Activated CD4-positive, alpha-beta T cell treated with anti-CD3 and anti-CD28 coated beads, Interleukin-2, Interleukin-4, amounts not matched to agents 100 ng/mL and 50 ng/mL, durations not matched to agents 16 hours and 8 hours (primary cell): ENCODE data around the gene DFFB.

ENCODE experiments used
- DNase-seq: peaks from one replicate; pipeline ENCODE4 v3.0.0-alpha.2; 2020; ENCODE audit warnings: low spot score

DFFB gene

DNA sequence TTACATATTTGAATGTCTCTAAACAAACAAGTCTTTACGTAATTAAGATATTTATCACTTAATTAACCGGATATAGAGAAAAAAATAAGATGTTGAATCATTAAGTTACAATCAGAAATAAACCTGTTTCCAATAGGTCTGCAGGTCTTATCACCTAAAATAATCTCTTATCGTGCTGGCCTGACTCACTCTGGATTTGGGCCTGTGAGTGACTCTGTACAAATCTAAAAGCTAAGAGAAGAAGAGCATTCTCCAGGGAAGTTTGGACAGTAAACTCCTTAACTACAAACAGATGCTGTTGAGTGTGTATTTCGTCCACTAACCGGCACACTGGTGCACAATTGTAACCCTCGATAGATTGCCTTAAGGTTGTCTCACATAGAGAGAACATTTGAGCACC lies 25.6 kb upstream of the DFFB start:
- no peak for DNase-seq

DNA sequence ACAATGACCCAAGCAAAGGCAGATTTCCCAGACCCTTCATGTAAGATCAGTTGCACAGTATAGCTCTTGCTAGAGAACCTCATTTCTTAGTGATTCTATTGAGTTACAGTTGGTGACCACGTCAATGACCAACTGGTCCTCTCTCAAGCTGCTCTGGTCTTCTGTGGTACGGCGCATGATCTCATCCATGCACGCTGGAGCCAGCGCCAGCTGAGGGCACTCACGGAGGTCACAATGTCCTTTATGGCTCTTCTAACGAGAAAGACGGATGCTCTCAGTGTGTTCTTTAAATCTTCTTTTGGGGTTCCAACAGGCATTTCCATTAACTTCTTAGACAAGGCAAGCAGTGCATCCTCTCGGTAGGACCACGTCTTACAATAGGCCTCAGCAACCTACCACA lies 22.6 kb upstream of the DFFB start:
- no peak for DNase-seq

DNA sequence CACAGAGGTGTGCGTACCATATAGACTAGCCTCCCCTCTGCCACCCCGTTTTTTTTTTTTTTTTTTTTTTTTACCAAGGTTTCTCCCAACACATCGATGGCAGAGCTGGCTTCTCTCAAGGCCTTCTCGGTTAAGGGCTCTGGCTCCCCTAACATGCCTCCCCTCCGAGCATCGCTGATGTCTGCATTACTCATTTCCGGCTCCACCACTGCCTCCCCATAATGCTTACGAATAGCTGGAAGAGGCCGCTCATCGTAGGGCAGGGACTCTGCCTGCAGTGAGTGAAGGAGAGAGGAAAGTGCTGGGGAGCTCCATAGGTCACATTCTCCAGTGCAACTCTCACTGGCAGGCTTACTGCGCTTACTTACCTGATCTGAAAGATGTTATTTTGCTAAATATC lies 20.9 kb upstream of the DFFB start:
- DNase-seq, result no peak

DNA sequence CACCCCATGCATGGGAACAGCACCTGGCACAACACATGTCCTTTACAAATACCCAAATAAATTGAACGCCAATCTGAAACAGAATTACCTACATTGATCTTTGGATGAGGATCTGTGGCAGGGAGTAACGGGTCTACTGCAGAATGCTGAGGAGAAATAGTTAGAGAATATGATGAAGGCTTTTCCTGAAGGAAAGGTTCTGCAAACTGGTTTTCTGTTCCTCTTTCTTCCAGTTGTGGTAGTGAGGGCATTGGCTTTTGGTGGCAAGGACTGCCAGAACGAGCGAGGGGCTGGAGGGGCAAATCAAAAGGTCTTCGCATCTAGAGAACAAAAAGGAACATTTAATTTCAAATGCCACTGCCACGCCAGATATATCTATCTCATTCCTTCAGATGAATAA lies 20.1 kb upstream of the DFFB start:
- DNase-seq, result no peak

DNA sequence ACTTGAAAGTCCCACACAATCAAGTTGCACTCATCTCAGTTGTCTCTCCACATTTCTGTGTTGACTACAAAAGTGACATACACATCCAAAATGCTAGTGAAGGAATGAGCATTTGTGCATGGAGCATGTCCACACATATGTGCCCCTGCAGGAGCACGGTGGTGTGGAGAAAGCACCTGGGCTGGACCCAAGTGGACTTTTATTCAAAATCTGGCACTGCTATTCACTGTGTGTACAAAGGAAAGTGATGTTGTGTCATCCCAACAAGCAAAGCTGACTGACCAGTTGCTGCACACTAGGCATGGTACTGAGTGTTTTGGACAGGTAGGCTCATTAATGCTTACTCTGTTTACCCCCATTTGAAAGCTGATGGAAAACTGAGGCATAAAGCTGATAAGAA lies 19.6 kb upstream of the DFFB start:
- DNase-seq, result no peak

DNA sequence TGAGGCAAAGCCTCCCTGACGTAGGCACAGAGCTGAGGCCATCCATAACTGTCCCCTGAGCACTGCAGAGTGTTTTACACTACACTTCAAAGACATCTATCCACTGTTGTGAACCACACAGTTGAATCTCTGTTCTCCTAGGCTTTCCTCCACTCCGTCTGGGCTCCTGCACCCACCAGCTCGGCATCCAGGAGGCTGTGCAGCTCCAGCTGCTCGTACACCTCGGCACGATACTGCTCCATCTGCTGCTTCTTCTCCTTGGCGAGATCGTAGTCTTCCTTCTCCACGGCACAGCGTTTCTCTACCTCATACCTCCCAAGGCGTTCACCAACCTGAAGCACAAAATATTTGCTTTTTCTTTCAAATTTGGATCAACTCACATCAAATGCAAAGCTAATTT lies 18.5 kb upstream of the DFFB start:
- no peak for DNase-seq

DNA sequence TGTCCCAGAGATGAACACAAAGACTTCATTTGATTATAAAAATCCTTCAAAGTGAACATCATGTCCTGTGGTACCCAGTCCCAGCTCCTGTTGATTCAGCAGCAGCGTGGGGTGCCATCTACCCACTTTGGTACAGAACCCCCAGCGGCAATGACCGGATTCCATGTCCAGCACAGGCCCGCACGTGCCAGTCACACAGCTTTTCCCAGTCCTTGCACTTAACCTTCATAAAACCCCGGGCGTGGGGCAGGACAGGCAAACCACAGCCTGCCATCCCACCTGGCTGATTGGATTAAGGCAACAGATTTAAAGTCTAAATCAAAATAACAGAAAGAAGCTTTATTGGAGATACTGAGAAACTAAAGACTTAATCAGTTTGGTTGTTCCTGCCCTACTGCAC lies 15.8 kb upstream of the DFFB start:
- no peak for DNase-seq

DNA sequence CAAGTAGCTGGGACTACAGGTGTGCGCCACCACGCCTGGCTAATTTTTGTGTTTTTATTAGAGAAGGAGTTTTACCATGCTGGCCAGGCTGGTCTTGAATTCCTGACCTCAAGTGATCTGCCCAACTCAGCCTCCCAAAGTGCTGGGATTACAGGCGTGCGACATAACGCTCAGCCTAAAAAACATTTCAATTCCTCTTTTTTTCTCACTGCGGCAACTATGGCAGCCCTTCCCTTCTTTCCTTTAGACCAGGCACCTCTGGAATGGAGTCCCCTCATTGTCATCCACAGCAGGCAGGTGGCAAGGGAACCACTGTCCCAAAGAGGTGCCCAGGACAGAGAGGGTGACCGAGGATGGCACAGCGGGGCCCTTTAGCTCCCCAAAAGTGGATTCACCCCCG lies 14.4 kb upstream of the DFFB start:
- no peak for DNase-seq

DNA sequence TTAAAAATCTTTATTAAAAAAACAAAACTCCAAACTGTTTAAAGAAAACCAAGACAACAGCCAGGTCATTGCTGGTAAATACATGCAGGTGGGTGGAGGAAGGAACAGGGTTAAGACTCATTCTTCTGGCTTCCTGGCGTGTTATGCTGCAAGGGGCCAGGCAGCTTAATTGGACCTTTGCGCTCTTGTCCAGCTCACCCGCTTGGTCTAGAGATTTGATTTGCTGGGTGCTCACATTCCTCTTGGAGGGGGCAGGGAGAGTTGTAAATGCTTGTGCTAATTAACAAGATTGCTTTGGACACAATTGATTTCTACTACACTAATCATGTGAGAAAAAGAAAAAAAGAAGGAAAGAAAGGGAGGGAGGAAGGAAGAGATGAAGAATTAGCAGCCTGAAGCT lies 10.7 kb upstream of the DFFB start:
- DNase-seq, result no peak

DNA sequence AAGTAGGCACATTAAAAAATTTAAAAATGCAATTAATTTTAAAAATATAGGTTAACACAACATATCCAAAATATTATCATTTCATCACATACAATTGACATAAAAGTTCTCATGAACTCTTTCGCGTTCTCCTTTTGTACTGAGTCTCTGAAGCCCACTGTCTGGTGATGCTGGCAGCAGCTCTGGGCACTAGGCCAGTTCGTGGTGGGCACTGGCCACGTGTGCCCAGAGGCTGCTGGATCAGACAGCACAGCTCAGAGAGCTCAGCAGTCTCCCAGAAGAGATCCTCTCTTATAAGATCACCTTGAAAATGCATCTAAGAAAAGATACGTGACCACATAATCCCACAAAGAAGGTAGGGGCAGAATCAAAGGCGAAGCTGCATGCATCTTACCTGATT lies 10.2 kb upstream of the DFFB start:
- DNase-seq, result no peak

DNA sequence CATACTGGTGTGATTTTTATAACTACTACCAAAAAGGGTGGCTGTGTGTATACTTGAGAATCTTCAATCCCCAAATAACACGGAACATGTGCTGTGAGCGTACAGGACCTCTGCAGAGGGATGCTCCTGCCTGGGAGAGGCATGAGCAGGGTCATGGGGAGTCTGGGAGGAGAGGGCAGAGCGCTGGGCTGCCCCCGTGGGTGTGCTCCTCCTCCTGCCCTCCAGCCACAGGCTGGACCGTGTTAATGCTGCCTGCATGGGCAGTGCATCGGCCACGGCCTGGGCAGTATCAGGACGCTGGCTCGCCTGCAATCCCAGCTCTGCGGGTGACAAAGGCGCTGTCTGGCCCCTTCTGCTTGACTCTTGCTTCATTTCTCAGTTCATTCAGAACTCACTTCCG lies 6.4 kb upstream of the DFFB start:
- DNase-seq, result no peak

DNA sequence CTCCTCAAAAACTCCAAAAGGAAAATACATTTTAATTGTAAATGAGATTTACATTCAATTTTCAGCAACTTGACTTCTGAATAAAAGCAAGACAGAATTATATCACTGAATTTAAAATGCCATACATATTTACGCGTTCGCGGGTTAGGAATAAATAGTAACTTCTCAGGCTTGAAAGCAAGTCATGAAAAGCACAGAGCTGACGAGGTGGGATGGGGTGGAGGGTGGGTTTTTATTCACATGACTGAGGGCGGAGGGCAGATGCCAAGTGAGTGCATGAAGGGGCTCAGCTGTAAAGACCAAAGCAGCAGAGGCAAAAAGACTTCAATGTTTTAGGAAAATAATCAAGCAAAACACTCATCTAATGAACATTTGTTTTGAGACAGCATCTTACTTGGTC lies 6.0 kb upstream of the DFFB start:
- DNase-seq, result no peak

DNA sequence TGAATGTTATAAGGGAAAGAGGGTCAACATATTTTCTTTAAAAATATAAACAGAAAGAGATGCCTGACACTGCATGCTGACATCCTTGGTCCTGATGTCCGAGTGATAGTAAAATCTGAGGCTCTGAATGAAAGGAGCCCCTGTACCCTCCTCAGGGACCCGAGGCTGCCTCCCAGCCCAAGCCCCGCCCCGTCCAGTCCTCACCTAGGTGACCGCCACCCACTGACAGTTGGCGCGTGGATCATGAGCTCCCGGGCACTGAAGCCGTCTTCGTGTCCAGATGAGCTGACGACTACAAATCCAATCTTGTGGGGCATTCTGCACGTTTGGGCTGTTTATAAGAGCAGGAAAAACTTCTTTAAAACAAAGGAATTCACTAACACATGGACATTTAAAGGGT lies 5.2 kb upstream of the DFFB start:
- DNase-seq, result no peak

DNA sequence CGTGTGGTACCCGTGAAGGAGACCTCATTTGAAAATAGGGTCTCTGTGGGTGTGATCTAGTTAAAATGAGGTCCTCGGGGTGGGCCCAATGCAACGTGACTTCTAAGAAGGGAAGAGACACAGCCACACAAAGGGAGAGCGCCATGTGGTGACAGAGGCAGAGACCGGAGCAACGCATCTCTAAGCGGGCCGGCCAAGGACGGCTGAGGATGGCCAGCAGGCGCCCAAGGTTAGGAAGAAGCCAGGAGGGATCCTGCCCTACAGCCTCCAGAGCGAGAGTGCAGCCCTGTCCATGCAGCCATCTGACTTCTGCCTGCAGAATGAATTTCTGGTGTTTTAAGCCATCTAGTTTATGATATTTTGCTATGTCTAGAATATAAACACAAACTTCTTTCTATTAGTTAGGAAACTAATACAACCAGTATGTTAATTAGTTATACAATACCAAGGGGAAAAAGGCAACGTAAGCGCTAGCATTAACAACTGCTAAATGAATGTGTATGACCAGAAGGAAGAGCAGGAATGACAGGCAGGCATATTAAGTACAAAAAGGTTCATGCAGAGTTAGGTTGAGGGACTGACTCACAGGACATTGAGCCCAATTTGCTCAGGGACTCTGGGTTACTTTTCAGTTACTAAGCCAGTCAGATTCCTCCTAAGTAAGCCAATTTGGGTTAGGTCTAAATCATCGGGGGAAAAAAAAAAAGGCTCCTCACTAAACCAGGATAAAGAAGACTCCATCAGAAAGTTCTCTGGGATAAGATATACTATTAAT lies 4.4 kb upstream of the DFFB start:
- DNase-seq, result no peak

DNA sequence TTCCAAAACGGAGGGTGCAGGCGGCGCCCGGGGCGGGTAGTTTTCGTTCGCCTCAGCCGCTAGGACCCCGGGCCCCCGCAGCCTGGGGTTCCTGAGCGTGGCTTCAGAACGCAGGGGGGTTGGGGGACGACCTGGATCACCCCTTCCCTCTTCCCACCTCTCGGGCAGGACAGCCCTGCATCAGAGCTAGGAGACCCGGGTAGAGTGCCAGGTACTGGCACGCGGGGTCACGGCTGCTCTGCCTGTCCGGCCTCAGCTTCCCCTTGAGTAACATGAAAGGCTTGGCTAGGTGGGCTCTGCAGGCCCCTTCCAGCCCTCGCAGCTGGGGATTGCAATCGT lies 484 bp downstream of the DFFB start:
- DNase-seq, result no peak

DNA sequence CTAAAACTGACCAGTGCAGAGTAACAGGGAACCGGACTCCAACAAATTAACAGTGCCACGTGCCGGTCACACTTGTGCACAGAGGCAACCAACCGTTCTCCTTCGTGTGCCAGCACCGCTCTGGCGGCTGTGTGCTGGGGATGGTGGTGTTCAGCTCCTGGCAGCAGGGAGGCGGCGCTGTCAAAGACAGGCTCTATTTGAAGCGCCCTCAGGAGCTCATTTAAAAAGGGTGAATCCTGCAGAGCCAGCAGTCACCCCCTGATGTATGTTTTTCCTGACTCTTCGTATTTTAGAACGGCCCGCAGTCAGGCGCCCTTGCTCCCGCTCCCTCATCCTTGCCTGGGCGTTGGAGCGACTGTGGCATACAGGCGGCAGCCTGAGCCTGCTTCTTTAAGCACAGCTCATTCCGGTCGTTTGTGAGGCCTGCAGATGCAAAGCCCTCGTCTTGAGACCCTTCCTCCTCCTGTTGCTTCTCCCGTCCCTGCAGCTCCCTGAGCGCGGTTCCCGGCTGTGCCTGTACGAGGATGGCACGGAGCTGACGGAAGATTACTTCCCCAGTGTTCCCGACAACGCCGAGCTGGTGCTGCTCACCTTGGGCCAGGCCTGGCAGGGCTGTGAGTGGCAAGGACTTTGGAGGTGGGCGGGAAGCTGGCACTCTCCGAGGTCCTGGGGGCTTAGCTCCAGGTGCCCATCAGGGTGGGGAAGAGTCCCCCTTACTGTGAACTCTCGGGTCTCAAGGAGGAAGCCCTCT lies 1.1 kb downstream of the DFFB start:
- DNase-seq, result no peak

DNA sequence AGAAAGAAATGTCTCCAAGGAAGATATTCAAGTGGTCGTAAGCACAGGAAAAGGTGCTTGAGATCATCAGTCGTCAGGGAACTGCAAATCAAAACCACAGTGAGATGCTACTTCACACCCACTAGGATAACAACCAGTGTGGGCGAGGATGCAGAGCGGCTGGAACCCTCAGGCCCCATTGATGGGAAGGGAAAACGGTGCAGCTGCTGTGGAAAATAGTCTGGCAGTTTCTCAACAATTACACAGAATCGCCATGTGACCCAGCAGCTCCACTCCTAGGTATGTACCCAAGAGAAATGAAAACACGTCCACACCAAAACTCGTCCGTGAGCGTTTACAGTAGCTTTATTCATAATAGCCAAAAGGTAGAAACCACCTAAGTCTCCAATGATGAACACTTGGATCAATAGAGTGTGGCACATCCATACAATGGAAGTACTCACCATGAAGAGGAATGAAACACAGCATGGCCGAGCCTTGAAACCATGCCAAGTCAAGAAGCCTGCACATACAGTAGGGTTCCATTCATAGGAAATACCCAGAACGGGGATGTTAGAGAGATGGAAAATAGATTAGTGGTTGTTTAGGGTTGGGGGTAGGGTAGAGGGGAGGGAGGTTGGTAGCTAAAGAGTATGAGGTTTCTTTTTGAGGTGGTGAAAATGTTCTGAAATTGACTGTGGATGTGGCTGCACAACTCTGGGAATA lies 6.1 kb downstream of the DFFB start:
- no peak for DNase-seq

DNA sequence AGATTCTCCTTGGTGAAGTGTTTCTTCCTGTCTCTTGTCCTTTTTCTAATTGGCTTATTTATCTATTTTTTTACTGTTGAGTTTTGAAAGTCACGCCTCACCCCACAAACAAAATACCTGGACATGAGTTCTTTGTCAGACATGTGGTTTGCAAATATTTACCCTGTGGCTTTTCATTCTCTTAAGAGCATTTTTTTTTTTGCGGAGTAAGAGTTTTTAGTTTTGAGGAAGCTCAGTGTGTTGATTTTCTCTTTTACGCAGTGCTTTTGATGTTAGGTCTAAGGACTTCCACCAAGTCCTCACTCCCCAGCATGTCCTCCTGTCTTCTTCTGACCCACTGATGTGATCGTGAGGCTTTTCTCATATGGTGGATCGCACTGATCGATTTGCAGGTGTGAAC lies 7.6 kb downstream of the DFFB start:
- DNase-seq, result no peak

DNA sequence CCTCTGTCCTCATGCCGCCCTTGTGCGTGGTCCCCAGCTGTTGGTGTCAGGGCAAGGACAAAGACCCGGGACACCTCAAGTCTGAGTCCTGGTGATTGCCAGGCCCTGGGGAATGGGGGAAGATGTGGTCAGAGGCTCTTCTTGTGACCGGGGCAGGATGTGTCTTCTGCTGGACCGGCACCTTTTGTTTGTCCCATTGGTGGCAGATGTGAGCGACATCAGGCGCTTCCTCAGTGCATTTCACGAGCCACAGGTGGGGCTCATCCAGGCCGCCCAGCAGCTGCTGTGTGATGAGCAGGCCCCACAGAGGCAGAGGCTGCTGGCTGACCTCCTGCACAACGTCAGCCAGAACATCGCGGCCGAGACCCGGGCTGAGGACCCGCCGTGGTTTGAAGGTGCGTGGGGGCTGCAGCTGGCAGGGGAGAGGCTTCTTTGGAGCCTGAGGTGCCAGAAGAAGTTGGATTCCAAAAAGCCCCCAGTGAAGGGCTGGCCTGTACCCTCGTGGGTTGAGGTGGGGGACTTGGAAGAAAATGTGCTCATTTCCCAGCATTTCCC lies 8.4 kb downstream of the DFFB start:
- DNase-seq, result no peak

DNA sequence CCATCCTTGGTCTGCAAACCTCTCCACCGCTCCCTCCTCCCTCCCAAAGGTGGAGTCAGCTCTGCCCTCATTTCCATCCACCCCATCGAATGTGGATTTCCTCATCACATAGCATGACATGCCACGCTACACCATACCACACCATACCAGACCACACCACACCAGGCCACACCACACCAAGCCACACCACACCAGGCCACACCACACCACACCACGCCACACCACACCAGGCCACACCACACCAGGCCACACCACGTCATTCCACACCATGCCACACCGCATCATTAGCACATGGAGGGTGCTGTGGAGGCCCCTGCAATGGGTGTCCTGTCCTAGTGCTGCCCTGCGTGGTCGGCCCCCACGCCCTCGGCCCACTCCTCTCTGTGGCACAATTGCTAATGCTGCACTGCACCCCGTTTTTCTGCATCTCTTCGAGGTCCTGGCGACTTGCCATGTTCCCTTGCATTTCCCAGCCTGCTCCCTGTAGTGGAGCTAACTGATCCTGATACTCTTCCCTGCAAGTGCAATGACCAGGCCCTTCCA lies 11.3 kb downstream of the DFFB start:
- DNase-seq, result no peak

DNA sequence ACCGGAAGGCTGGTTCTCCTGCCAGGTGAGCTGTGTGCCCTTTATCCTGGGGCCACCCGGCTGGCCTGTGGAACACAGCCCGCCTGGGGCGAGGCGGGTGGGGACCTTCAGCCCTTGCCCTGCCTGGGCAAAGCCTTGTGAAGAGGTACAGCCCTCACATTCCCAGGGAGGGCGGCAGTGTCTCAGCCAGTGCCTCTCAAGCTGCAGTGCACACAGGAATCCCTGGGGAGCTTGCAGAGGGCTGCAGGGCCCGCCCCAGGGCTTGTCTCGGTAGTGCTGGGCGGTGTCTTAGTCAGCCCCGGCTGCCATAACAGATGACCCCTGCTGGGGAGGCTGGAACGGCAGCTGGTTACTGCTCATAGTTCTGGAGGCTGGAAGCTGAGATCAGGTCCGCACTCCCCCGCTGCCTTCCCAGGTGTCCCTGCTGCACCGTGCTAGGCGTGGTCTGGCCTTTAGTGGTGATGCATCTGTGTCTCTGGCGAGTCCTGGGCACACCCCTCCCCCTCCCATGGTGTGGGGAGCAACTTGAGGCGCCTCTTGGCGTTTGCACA lies 12.6 kb downstream of the DFFB start:
- DNase-seq, result no peak

DNA sequence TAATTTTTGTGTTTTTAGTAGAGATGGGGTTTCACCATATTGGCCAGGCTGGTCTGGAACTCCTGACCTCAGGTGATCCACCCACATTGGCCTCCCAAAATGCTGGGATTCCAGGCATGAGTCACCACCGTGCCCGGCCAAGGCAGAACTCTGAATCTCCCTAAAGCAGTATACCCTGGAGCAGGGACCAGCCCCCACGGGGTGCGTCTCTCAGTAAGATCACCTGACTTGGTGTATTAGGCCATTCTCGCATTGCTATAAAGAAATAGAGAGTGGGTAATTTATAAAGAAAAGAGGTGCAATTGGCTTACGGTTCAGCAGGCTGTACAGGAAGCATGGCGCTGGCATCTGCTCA lies 14.2 kb downstream of the DFFB start:
- no peak for DNase-seq

DNA sequence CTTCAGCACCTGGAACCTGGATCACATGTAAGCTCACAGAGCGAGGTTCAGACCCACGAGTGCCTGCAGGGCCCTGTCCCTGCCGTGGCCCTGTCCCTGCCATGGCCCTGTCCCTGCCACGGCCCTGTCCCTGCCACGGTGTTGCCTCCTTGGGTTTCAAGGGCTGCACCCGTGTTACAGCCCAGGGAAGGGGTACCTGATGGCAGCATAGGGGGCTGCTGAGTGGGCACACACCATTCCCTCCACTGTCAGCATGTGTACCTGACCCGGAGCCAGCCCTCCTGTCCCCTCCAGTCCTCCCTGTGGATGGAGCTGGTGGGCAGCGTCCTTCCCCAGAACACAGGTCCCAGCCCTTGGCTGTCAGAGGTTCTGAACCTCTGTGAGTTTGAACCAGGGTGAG lies 15.3 kb downstream of the DFFB start:
- no peak for DNase-seq
